Measurements from ENCODE around the gene NACA2. TPM values are rescaled to one million over a fixed set of nuclear protein-coding genes. Genes with fewer than 3 reads are reported as not detected.

The NACA2 gene
- polyA plus RNA-seq, 2 of the 4 experiments (the other 2 are of a cell fraction), result 0.34 to 0.40 TPM

DNA sequence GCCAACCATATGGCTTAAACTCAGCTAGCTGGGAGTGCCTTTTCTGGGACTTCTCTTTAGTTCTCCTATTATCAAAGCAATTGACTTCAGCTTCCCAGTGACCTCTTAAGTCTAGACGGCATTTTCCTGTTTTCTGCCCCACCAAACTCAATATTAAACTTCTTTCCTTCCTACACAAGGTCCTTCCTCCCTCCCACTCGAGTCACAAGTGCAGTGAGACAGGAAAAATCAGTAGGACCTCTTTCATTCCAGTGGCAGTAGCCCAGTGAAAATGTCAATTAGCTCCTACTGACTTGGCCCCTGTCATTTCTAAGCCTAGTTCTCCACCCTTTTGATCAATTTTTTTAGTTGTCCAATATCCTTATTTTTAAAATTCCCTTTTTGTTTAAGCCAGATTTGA lies 9.6 kb upstream of the NACA2 start:
- no peak for DNase-seq (ENCODE audit: low read depth in 1 of 2, low spot score in 1 of 2)
- ChIA-PET CTCF (interaction anchor here (1.0 to 1.9 kb wide), 4 partner anchors 10 to 26 kb away, joined by 3 to 6 read pairs (median 4); no protein-coding TSS in a partner anchor), POLR2A (no interaction called here)
- H3K4me3 ChIP-seq, result no peak overlapping the region
- TF ChIP-seq RFX5 (IDR thresholded peaks at IDR 0.05) (no peak), HES2 (IDR thresholded peaks at IDR 0.05) (no peak), TFCP2L1 (CRISPR knock-in tag; IDR thresholded peaks at IDR 0.05) (no peak), CHD2 (IDR thresholded peaks at IDR 0.05; ENCODE audit: low read length, partially characterized antibody) (no peak), SREBF2 (IDR thresholded peaks at IDR 0.05) (no peak), RNF2 (IDR thresholded peaks at IDR 0.05; ENCODE audit: borderline replicate concordance, low read depth) (no peak), NPAS2 (CRISPR knock-in tag; IDR thresholded peaks at IDR 0.05; ENCODE audit: borderline replicate concordance) (no peak), MAZ (IDR thresholded peaks at IDR 0.05; ENCODE audit: borderline replicate concordance, low read depth, low read length) (no peak), HDAC2 (IDR thresholded peaks at IDR 0.05) (no peak)
- H3K4me2 ChIP-seq, result no peak overlapping the region
- WGBS (ENCODE audit: missing lambda C conversion rate), result 7% methylated on average over 2 of the region's 2 CpGs
- H3K4me1 ChIP-seq, result no peaks in the 10 kb centered on the region
- no peak for ATAC-seq
- no peak overlapping the region for H3K27ac ChIP-seq
- H3K9me3 ChIP-seq, result no peaks in the 10 kb centered on the region
- FAIRE-seq, result no peak

DNA sequence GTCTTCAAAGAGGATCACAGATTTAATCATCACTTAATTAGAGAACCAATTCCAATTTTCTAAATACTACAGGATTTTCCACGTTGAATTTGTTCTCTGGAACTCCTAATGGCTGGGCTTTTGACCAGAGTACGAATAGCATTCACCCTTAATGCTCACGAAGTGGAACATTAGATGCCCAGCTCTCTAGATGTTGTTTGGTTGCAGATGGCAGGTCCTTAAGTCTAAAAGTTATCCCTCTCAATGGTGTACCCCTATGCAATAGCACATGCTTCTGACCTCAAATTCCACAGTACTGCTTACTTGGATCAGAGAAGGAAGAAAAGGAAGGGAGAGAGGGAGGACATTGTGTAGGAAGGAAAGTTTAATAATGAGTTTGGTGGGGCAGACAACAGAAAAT lies 8.6 kb upstream of the NACA2 start:
- FAIRE-seq, result peak; percentile 7
- Histone ChIP-seq H3K4me2 (no peak overlapping the region), H3K4me3 (no peak overlapping the region), H3K9me3 (no peaks in the 10 kb centered on the region), H3K27ac (no peak overlapping the region), H3K4me1 (no peaks in the 10 kb centered on the region)
- POLR2A ChIA-PET, result no interaction called here
- no peak for ATAC-seq
- DNase-seq (ENCODE audit: low read depth in 1 of 2, low spot score in 1 of 2), result no peak
- CTCF ChIA-PET, result interaction anchor here (0.8 to 1.9 kb wide), 3 partner anchors 9 to 184 kb away, joined by 3 to 6 read pairs (median 4); no protein-coding TSS in a partner anchor
- TF ChIP-seq, protein P1, sequence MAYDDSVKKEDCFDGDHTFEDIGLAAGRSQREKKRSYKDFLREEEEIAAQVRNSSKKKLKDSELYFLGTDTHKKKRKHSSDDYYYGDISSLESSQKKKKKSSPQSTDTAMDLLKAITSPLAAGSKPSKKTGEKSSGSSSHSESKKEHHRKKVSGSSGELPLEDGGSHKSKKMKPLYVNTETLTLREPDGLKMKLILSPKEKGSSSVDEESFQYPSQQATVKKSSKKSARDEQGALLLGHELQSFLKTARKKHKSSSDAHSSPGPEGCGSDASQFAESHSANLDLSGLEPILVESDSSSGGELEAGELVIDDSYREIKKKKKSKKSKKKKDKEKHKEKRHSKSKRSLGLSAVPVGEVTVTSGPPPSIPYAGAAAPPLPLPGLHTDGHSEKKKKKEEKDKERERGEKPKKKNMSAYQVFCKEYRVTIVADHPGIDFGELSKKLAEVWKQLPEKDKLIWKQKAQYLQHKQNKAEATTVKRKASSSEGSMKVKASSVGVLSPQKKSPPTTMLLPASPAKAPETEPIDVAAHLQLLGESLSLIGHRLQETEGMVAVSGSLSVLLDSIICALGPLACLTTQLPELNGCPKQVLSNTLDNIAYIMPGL (CRISPR knock-in tag; IDR thresholded peaks at IDR 0.05; ENCODE audit: borderline replicate concordance), result no peak
- TF ChIP-seq POLR2A (IDR thresholded peaks at IDR 0.05; ENCODE audit: low read length) (no peak), SREBF2 (IDR thresholded peaks at IDR 0.05) (no peak), KDM1A (IDR thresholded peaks at IDR 0.05; ENCODE audit: low read depth) (no peak), RNF2 (IDR thresholded peaks at IDR 0.05; ENCODE audit: borderline replicate concordance, low read depth) (no peak), CHD4 (IDR thresholded peaks at IDR 0.05; ENCODE audit: borderline replicate concordance) (no peak), JUNB (IDR thresholded peaks at IDR 0.05) (no peak), ZFP36 (IDR thresholded peaks at IDR 0.05; ENCODE audit: borderline replicate concordance, partially characterized antibody) (no peak), MAX (IDR thresholded peaks at IDR 0.05) (no peak), MAZ (IDR thresholded peaks at IDR 0.05; ENCODE audit: borderline replicate concordance, low read depth, low read length) (no peak), CBX2 (IDR thresholded peaks at IDR 0.05; ENCODE audit: borderline replicate concordance, low read depth) (no peak), RFX5 (IDR thresholded peaks at IDR 0.05) (no peak), FOSB (CRISPR knock-in tag; IDR thresholded peaks at IDR 0.05) (no peak), HEYL (CRISPR knock-in tag; IDR thresholded peaks at IDR 0.05) (no peak), RCOR1 (IDR thresholded peaks at IDR 0.05; ENCODE audit: low read depth, low read length) (no peak), NFE2L2 (conservative IDR thresholded peaks at IDR 0.05; ENCODE audit: low read length) (no peak), POLR2AphosphoS2 (conservative IDR thresholded peaks at IDR 0.05; ENCODE audit: low read length) (no peak)
- TF ChIP-seq, protein P2, sequence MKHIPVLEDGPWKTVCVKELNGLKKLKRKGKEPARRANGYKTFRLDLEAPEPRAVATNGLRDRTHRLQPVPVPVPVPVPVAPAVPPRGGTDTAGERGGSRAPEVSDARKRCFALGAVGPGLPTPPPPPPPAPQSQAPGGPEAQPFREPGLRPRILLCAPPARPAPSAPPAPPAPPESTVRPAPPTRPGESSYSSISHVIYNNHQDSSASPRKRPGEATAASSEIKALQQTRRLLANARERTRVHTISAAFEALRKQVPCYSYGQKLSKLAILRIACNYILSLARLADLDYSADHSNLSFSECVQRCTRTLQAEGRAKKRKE (CRISPR knock-in tag; IDR thresholded peaks at IDR 0.05; ENCODE audit: low read depth), result no peak
- 11% methylated on average over 3 of the region's 3 CpGs for WGBS (ENCODE audit: missing lambda C conversion rate)
